ENCODE results near the gene LEKR1.
"Not testable (repeated sequence)": the region's sequence is repeated elsewhere in the genome, so short reads cannot be mapped to it uniquely, and the experiment has no call there.

The LEKR1 gene

GRCh38 chr3:156826144-156826895, at the start of gene LEKR1:
Gene LEKR1, plus strand, starts transcription at chr3:156826353. Its CDS starts 2,977 bp downstream, at chr3:156829330.
- DNase-seq (ENCODE audit: low read depth) = peak; percentile 87

GRCh38 chr3:156776871-156777270, 49.3 kb upstream of the LEKR1 start:
- DNase-seq (ENCODE audit: low read depth) = no peak

GRCh38 chr3:156781310-156782230, 44.6 kb upstream of the LEKR1 start:
- DNase-seq (ENCODE audit: low read depth) = no peak

GRCh38 chr3:156782319-156782718, 43.8 kb upstream of the LEKR1 start:
- DNase-seq (ENCODE audit: low read depth) = no peak

- no peak for DNase-seq (ENCODE audit: low read depth)
Measured at GRCh38 chr3:156782921-156783320, 43.2 kb upstream of the LEKR1 start.

GRCh38 chr3:156787001-156787400, 39.2 kb upstream of the LEKR1 start:
- no peak for DNase-seq (ENCODE audit: low read depth)

GRCh38 chr3:156787926-156788663, 38.1 kb upstream of the LEKR1 start:
- peak; percentile 77 for DNase-seq (ENCODE audit: low read depth)

- DNase-seq (ENCODE audit: low read depth) = no peak
Measured at GRCh38 chr3:156788846-156789245, 37.3 kb upstream of the LEKR1 start.

GRCh38 chr3:156790156-156790555, 36.0 kb upstream of the LEKR1 start:
- DNase-seq (ENCODE audit: low read depth) = no peak

GRCh38 chr3:156792114-156792513, 34.0 kb upstream of the LEKR1 start:
- no peak for DNase-seq (ENCODE audit: low read depth)

- DNase-seq (ENCODE audit: low read depth) = no peak
Measured at GRCh38 chr3:156792536-156792935, 33.6 kb upstream of the LEKR1 start.

GRCh38 chr3:156792945-156793344, 33.2 kb upstream of the LEKR1 start:
- DNase-seq (ENCODE audit: low read depth) = no peak

GRCh38 chr3:156793400-156793799, 32.8 kb upstream of the LEKR1 start:
- no peak for DNase-seq (ENCODE audit: low read depth)

- DNase-seq (ENCODE audit: low read depth) = no peak
Measured at GRCh38 chr3:156793851-156794250, 32.3 kb upstream of the LEKR1 start.

- DNase-seq (ENCODE audit: low read depth) = no peak
Measured at GRCh38 chr3:156795890-156796481, 30.2 kb upstream of the LEKR1 start.

GRCh38 chr3:156797368-156797767, 28.8 kb upstream of the LEKR1 start:
- DNase-seq (ENCODE audit: low read depth) = no peak

- DNase-seq (ENCODE audit: low read depth) = not testable (repeated sequence)
Measured at GRCh38 chr3:156800287-156800686, 25.9 kb upstream of the LEKR1 start.

- no peak for DNase-seq (ENCODE audit: low read depth)
Measured at GRCh38 chr3:156801746-156802145, 24.4 kb upstream of the LEKR1 start.

GRCh38 chr3:156802821-156803606, 23.1 kb upstream of the LEKR1 start:
- no peak for DNase-seq (ENCODE audit: low read depth)

- DNase-seq (ENCODE audit: low read depth) = no peak
Measured at GRCh38 chr3:156803952-156804741, 22.0 kb upstream of the LEKR1 start.
